GM13976 (cell line): ENCODE results near the gene PRPF40A.

ENCODE experiments used
- DNase-seq: peaks from one replicate; pipeline ENCODE4 v3.0.0; 2012; ENCODE audit warnings: low spot score
- CTCF ChIP-seq: IDR thresholded peaks from 2 replicates; pipeline ENCODE4 v1.5.1; 2012; ENCODE audit warnings: borderline replicate concordance, mild to moderate bottlenecking; ENCODE audit not compliant: insufficient read depth; ENCODE audit errors: extremely low read depth, missing control alignments, control extremely low read depth
- in situ Hi-C: fragments of 300-500 bp; cut with MboI; formaldehyde crosslinking; loops from one replicate; pipeline ENCODE4 v1.12.0; 2022; ENCODE audit warnings: low sequenced_read_pairs, mixed read lengths, inconsistent platforms; ENCODE audit not compliant: unreplicated experiment

The PRPF40A gene

DNA sequence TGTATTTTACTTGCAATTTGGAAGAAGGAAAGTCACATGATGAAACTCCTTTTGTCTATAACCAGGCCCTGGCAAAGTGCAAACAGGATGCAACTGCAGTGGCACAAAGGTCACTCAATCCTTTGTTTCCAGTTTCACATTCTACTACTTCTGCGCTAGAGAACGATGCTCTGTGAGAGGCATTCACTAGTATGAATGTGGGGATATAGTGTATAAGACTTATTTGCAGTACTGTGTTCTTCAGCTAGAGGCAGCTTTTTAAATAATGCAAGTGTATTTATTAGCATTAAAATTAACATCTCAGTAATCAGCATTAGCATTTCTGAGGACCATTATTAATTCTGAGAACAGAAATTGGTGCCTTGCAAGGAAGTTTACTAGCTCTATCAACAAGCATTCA, 68.9 kb downstream of the PRPF40A start:
- DNase-seq = no peak
- TF ChIP-seq CTCF = no peak
- in situ Hi-C loops = no loop called here

GRCh38 chr2:152647552-152647951, 69.7 kb downstream of the PRPF40A start:
- in situ Hi-C loops = no loop called here
- TF ChIP-seq CTCF = no peak
- DNase-seq = no peak

DNA sequence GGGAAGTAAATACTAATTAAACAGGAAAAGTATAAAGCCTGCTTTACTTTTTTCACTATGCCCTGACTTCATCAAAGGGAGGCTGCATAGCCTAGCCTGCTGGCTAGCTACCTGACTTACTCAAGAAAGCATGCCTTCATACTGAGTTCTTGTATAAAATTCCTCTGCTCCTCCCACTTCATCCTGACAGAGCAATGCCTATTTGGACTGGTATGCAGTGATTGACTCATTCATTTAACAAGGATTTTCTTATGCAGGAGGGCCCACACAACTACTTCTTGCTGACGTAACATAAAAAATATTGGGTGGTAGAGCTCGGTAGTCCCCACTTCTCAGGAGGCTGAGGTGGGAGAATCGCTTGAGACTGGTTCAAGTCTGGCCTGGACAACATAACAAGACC, 70.5 kb downstream of the PRPF40A start:
- DNase-seq = no peak
- in situ Hi-C loops = no loop called here

DNA sequence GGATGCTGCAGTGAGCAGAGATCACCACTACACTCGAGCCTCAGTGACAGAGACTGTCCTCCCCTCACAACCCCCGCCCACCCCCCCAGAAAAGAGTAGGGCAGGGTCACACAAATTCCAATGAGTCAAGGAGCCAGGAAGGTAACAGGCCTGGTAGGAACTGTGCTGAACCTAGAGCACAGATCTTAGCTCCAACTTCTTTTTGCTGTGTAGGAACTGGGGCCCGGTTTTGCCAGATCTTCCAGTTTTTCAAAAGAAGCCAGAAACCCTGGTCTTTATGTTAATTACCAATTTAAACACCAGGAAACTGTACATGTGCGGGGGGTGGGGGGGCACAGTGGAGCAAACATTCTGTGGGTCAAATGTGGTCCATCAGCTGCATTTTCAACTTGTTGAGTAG, 71.0 kb downstream of the PRPF40A start:
- in situ Hi-C loops = no loop called here
- TF ChIP-seq CTCF = no peak

More for the DNA sequence above, 70.5 kb downstream of the PRPF40A start:
- TF ChIP-seq CTCF = no peak

DNA sequence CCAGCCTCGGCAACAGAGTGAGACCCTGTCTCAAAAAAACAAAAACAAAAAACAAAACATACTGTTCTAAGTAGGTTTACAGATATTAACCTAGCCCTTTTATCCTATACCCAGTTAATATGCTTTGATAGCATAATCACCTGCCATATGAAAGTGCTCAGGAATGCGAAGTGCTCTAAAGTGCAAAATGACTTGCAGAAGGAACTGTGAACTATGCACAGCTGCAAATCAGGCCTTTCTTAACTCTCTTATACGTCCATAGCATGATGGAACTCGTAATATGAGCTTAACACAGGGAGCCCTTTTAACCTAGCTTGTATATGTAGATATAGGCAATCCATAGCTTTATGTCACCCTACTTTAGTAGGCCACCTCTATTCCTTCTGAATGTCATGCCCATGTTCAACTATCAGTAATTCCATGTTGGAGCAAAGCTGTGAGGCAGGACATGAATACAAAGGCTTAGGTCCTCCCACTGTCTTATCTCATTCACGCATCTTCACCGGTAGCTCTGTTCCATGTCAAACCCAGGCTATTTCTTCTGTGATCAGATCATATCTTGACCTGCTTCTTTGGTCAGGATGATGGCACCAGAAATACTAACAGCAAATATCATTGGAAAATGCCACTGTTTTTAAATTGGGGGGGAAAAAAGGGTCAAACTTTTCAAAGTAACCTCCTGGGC, 72.9 kb downstream of the PRPF40A start:
- DNase-seq = no peak
- TF ChIP-seq CTCF = no peak
- in situ Hi-C loops = no loop called here

More for the DNA sequence above, 71.0 kb downstream of the PRPF40A start:
- no peak for DNase-seq

DNA sequence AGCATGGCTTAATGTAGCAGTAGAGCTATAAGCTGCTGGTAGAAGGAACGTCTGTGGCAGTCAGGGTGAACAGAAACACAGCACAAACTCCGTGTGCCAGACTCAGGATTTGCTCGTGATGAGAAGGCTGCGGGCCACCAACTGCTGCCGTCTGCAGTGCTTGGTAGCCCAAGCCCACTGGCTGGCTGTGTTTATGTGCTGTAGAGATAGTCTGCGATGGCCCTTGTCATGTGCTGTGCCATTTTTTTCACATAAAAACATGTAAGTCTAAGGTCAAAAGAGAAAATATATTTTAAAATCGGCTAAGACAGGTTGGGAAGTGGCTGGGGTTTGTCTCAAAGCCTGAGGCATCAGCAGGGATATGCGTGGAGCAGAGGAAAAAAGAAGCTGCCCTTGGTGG, 78.7 kb downstream of the PRPF40A start:
- in situ Hi-C loops = loop anchor here (10.0 kb wide), 1 partner anchor 604 kb away; no protein-coding TSS in a partner anchor
- no peak for TF ChIP-seq CTCF

More for the DNA sequence above, 78.7 kb downstream of the PRPF40A start:
- no peak for DNase-seq
